Left ventricle myocardium inferior (tissue), 1 donor: Measurements from ENCODE around the gene CERK. TPM values are rescaled to one million over a fixed set of nuclear protein-coding genes. Genes with fewer than 3 reads are reported as not detected.

Experiments used
- DNase-seq: peaks from one replicate; pipeline ENCODE4 v3.0.0-alpha.2; 2020
- H3K27ac ChIP-seq: fragments of 200-600 bp; replicated peaks from 2 replicates; pipeline ENCODE4 v1.8.0; 2021
- H3K27me3 ChIP-seq: fragments of 200-600 bp; 2 replicates; pipeline ENCODE4 v1.8.0; 2021; ENCODE audit warnings: low read depth
- H3K36me3 ChIP-seq: fragments of 200-600 bp; 2 replicates; pipeline ENCODE4 v1.8.0; 2021
- H3K4me1 ChIP-seq: fragments of 200-600 bp; 2 replicates; pipeline ENCODE4 v1.8.0; 2021
- H3K4me3 ChIP-seq: fragments of 200-600 bp; 2 replicates; pipeline ENCODE4 v1.8.0; 2021; ENCODE audit warnings: mild to moderate bottlenecking, moderate library complexity
- H3K9me3 ChIP-seq: fragments of 200-600 bp; replicated peaks from 2 replicates; pipeline ENCODE4 v1.8.0; 2021
- CTCF ChIP-seq: fragments of 200-600 bp; IDR thresholded peaks from 2 replicates; pipeline ENCODE4 v1.8.0; 2021; ENCODE audit warnings: antibody characterized with exemption, mild to moderate bottlenecking, borderline replicate concordance
- intact Hi-C: fragments of 100-400 bp; cut with micrococcal nuclease; formaldehyde crosslinking; loops from one replicate; pipeline ENCODE4 v1.11.0; 2022
- total RNA-seq: library from RNA; stranded (reverse); fragmentation: NEBNext Ultra II Directional; extraction: Animal tissue kit (Norgen Biotek cat#: 25700); gene quantifications from one replicate; pipeline ENCODE4 v1.2.1, GENCODE V29; 2021
- donor health status: DM: no; HTN: yes; CAD: no; lungs with severe emphysema.

Gene CERK
- total RNA-seq, 1 donor from 2014 or later: 76.9 TPM

- H3K27me3 ChIP-seq: no peaks in the 10 kb centered on the region
- H3K27ac ChIP-seq: peak overlapping the region; percentile 73
- peaks cover 57% of the 10 kb centered on the region for H3K4me1 ChIP-seq
- DNase-seq: no peak
- TF ChIP-seq CTCF: no peak
- H3K4me3 ChIP-seq: no peak overlapping the region
- no peaks in the 10 kb centered on the region for H3K36me3 ChIP-seq
- H3K9me3 ChIP-seq: peaks cover 15% of the 10 kb centered on the region
- intact Hi-C loops: no loop called here
Measured at GRCh38 chr22:46758121-46758520, 20.1 kb upstream of the CERK start.

DNA sequence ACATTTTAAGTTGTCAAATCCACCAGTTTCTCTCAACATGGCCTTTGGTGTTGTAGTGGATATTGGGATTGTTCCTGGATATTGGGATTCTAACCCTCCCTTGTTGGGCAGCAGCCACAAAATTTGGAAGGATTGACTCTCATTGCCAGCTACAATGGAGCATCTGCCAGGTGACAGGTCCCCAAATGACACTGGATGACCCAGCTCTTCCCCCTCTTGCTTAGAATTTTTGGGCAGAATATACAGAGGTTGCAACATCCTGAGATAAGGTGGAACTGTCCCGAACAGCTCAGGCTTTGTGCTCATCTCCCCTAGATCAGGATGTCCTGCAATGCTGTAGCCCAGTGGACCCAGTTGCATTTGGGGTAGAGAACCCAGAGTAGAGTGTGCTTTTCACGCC lies 19.1 kb upstream of the CERK start:
- intact Hi-C loops: no loop called here
- Histone ChIP-seq H3K9me3 (peaks cover 15% of the 10 kb centered on the region), H3K4me3 (no peak overlapping the region), H3K27me3 (no peaks in the 10 kb centered on the region), H3K4me1 (peaks cover 59% of the 10 kb centered on the region), H3K27ac (no peak overlapping the region), H3K36me3 (no peaks in the 10 kb centered on the region)
- TF ChIP-seq CTCF: no peak
- no peak for DNase-seq

- intact Hi-C loops: no loop called here
- H3K27ac ChIP-seq: peak overlapping the region; percentile 3
- TF ChIP-seq CTCF: no peak
- no peak for DNase-seq
- no peak overlapping the region for H3K4me3 ChIP-seq
- H3K36me3 ChIP-seq: no peaks in the 10 kb centered on the region
- H3K9me3 ChIP-seq: peaks cover 15% of the 10 kb centered on the region
- H3K27me3 ChIP-seq: no peaks in the 10 kb centered on the region
- H3K4me1 ChIP-seq: peaks cover 59% of the 10 kb centered on the region
Measured at GRCh38 chr22:46756097-46756496, 18.0 kb upstream of the CERK start.

- Histone ChIP-seq H3K9me3 (peaks cover 15% of the 10 kb centered on the region), H3K27me3 (no peaks in the 10 kb centered on the region), H3K4me1 (peaks cover 61% of the 10 kb centered on the region), H3K4me3 (no peak overlapping the region), H3K27ac (peak overlapping the region; percentile 3), H3K36me3 (no peaks in the 10 kb centered on the region)
- intact Hi-C loops: no loop called here
- peak; percentile 0 for DNase-seq
- no peak for TF ChIP-seq CTCF
Measured at GRCh38 chr22:46755525-46755924, 17.5 kb upstream of the CERK start.

GRCh38 chr22:46754826-46755225 lies 16.8 kb upstream of the CERK start:
- intact Hi-C loops: no loop called here
- H3K27ac ChIP-seq: peak overlapping the region; percentile 95
- no peak for TF ChIP-seq CTCF
- H3K27me3 ChIP-seq: no peaks in the 10 kb centered on the region
- no peaks in the 10 kb centered on the region for H3K36me3 ChIP-seq
- H3K9me3 ChIP-seq: peaks cover 15% of the 10 kb centered on the region
- H3K4me1 ChIP-seq: peaks cover 68% of the 10 kb centered on the region
- peak overlapping the region; percentile 40 for H3K4me3 ChIP-seq
- no peak for DNase-seq
